Body of pancreas (tissue), 4 donors: ENCODE data around the gene PRKG1.
"Not testable (repeated sequence)": the region's sequence is repeated elsewhere in the genome, so short reads cannot be mapped to it uniquely, and the experiment has no call there.

Experiments used
- CTCF ChIP-seq, 7 experiments: fragments of 450-650 bp in 4 of 7; fragments of 200-600 bp in 3 of 7; sonication (generic) in 3 of 7; IDR thresholded peaks; one replicate each; pipeline ENCODE4 v1.5.1; 2016 to 2019; ENCODE audit warnings: antibody characterized with exemption in 7 of 7
- POLR2A ChIP-seq, 3 donors: fragments of 450-650 bp; IDR thresholded peaks; one replicate each; pipeline ENCODE4 v1.6.1; 2016; ENCODE audit warnings: antibody characterized with exemption in 3 of 3, mild to moderate bottlenecking in 2 of 3

- TF ChIP-seq CTCF, POLR2A (IDR thresholded peaks at IDR 0.05): not testable (repeated sequence)
These were observed 506.9 kb downstream of the PRKG1 start for GRCh38 chr10:51581196-51581595.
